ENCODE measurements around the gene TRAPPC3L.
"Not testable (repeated sequence)": the region's sequence is repeated elsewhere in the genome, so short reads cannot be mapped to it uniquely, and the experiment has no call there.

The TRAPPC3L gene

GRCh38 chr6:116513224-116513875, 32.1 kb downstream of the TRAPPC3L start:
- Histone ChIP-seq H3K36me3 (ENCODE audit: control insufficient read depth, insufficient read depth, low read length) (no peaks in the 10 kb centered on the region), H3K27ac (ENCODE audit: low read depth, low read length) (no peak overlapping the region), H3K4me1 (ENCODE audit: control insufficient read depth, insufficient read depth, low read length) (peaks cover 14% of the 10 kb centered on the region), H3K4me3 (ENCODE audit: low read depth, low read length) (no peak overlapping the region), H3K9me3 (ENCODE audit: control insufficient read depth, insufficient read depth, low read depth, low read length) (no peaks in the 10 kb centered on the region), H3K27me3 (ENCODE audit: control insufficient read depth, insufficient read depth, low read length) (no peaks in the 10 kb centered on the region), H3K9ac (ENCODE audit: low read length) (no peak overlapping the region)

GRCh38 chr6:116512734-116513133, 32.8 kb downstream of the TRAPPC3L start:
- Histone ChIP-seq H3K4me1 (ENCODE audit: control insufficient read depth, insufficient read depth, low read length) (peaks cover 14% of the 10 kb centered on the region), H3K27me3 (ENCODE audit: control insufficient read depth, insufficient read depth, low read length) (no peaks in the 10 kb centered on the region), H3K4me3 (ENCODE audit: low read depth, low read length) (no peak overlapping the region), H3K9me3 (ENCODE audit: control insufficient read depth, insufficient read depth, low read depth, low read length) (no peaks in the 10 kb centered on the region), H3K27ac (ENCODE audit: low read depth, low read length) (no peak overlapping the region), H3K36me3 (ENCODE audit: control insufficient read depth, insufficient read depth, low read length) (no peaks in the 10 kb centered on the region), H3K9ac (ENCODE audit: low read length) (no peak overlapping the region)

- Histone ChIP-seq H3K27ac (ENCODE audit: low read depth, low read length) (no peak overlapping the region; the same call in 1 of the 2 replicates), H3K9ac (ENCODE audit: low read length) (peak overlapping the region; percentile 5), H3K4me1 (ENCODE audit: control insufficient read depth, insufficient read depth, low read length) (peaks cover 14% of the 10 kb centered on the region), H3K36me3 (ENCODE audit: control insufficient read depth, insufficient read depth, low read length) (no peaks in the 10 kb centered on the region), H3K9me3 (ENCODE audit: control insufficient read depth, insufficient read depth, low read depth, low read length) (no peaks in the 10 kb centered on the region), H3K27me3 (ENCODE audit: control insufficient read depth, insufficient read depth, low read length) (no peaks in the 10 kb centered on the region), H3K4me3 (ENCODE audit: low read depth, low read length) (peak overlapping the region; percentile 5; the same call in 1 of the 2 replicates)
Measured at GRCh38 chr6:116512111-116512559, 33.3 kb downstream of the TRAPPC3L start.

GRCh38 chr6:116511424-116512110, 33.9 kb downstream of the TRAPPC3L start, which contains the start of gene CALHM5:
Gene CALHM5, plus strand, starts transcription at chr6:116511639. Its CDS starts 58 bp downstream, at chr6:116511697.
- H3K4me3 ChIP-seq (ENCODE audit: low read depth, low read length), result peak within 1 kb of the TSS; percentile 5; the same call in 1 of the 2 replicates

GRCh38 chr6:116508527-116508926, 37.0 kb downstream of the TRAPPC3L start:
- Histone ChIP-seq H3K4me1 (ENCODE audit: control insufficient read depth, insufficient read depth, low read length) (peaks cover 10% of the 10 kb centered on the region), H3K36me3 (ENCODE audit: control insufficient read depth, insufficient read depth, low read length) (no peaks in the 10 kb centered on the region), H3K27ac (ENCODE audit: low read depth, low read length) (no peak overlapping the region), H3K9me3 (ENCODE audit: control insufficient read depth, insufficient read depth, low read depth, low read length) (no peaks in the 10 kb centered on the region), H3K9ac (ENCODE audit: low read length) (no peak overlapping the region), H3K4me3 (ENCODE audit: low read depth, low read length) (no peak overlapping the region), H3K27me3 (ENCODE audit: control insufficient read depth, insufficient read depth, low read length) (no peaks in the 10 kb centered on the region)

More at GRCh38 chr6:116511424-116512110, 33.9 kb downstream of the TRAPPC3L start, which contains the start of gene CALHM5:
- H3K36me3 ChIP-seq (ENCODE audit: control insufficient read depth, insufficient read depth, low read length), result no peaks in the 10 kb centered on the region
- H3K27me3 ChIP-seq (ENCODE audit: control insufficient read depth, insufficient read depth, low read length), result no peaks in the 10 kb centered on the region
- no peak within 1 kb of the TSS; the same call in 1 of the 2 replicates for H3K27ac ChIP-seq (ENCODE audit: low read depth, low read length)
- no peaks in the 10 kb centered on the region for H3K9me3 ChIP-seq (ENCODE audit: control insufficient read depth, insufficient read depth, low read depth, low read length)
- H3K9ac ChIP-seq (ENCODE audit: low read length), result peak within 1 kb of the TSS; percentile 5
- peaks cover 14% of the 10 kb centered on the region for H3K4me1 ChIP-seq (ENCODE audit: control insufficient read depth, insufficient read depth, low read length)

- Histone ChIP-seq H3K4me1 (ENCODE audit: control insufficient read depth, insufficient read depth, low read length) (peaks cover 10% of the 10 kb centered on the region), H3K36me3 (ENCODE audit: control insufficient read depth, insufficient read depth, low read length) (no peaks in the 10 kb centered on the region), H3K27me3 (ENCODE audit: control insufficient read depth, insufficient read depth, low read length) (no peaks in the 10 kb centered on the region), H3K9ac (ENCODE audit: low read length) (no peak overlapping the region), H3K4me3 (ENCODE audit: low read depth, low read length) (no peak overlapping the region), H3K9me3 (ENCODE audit: control insufficient read depth, insufficient read depth, low read depth, low read length) (no peaks in the 10 kb centered on the region), H3K27ac (ENCODE audit: low read depth, low read length) (no peak overlapping the region)
Measured at GRCh38 chr6:116507324-116507723, 38.2 kb downstream of the TRAPPC3L start.

- no peaks in the 10 kb centered on the region for H3K27me3 ChIP-seq (ENCODE audit: control insufficient read depth, insufficient read depth, low read length)
- H3K4me3 ChIP-seq (ENCODE audit: low read depth, low read length), result no peak overlapping the region
- no peaks in the 10 kb centered on the region for H3K9me3 ChIP-seq (ENCODE audit: control insufficient read depth, insufficient read depth, low read depth, low read length)
- peaks cover 8% of the 10 kb centered on the region; the same call in 1 of the 2 replicates for H3K4me1 ChIP-seq (ENCODE audit: control insufficient read depth, insufficient read depth, low read length)
- H3K27ac ChIP-seq (ENCODE audit: low read depth, low read length), result no peak overlapping the region
- no peak overlapping the region for H3K9ac ChIP-seq (ENCODE audit: low read length)
- H3K36me3 ChIP-seq (ENCODE audit: control insufficient read depth, insufficient read depth, low read length), result no peaks in the 10 kb centered on the region
Measured at GRCh38 chr6:116500969-116501433, 44.5 kb downstream of the TRAPPC3L start.

- no peaks in the 10 kb centered on the region for H3K27me3 ChIP-seq (ENCODE audit: control insufficient read depth, insufficient read depth, low read length)
- peaks cover 8% of the 10 kb centered on the region; the same call in 1 of the 2 replicates for H3K4me1 ChIP-seq (ENCODE audit: control insufficient read depth, insufficient read depth, low read length)
- no peak overlapping the region for H3K4me3 ChIP-seq (ENCODE audit: low read depth, low read length)
- H3K27ac ChIP-seq (ENCODE audit: low read depth, low read length), result no peak overlapping the region
- H3K9ac ChIP-seq (ENCODE audit: low read length), result no peak overlapping the region
- H3K36me3 ChIP-seq (ENCODE audit: control insufficient read depth, insufficient read depth, low read length), result no peaks in the 10 kb centered on the region
- no peaks in the 10 kb centered on the region for H3K9me3 ChIP-seq (ENCODE audit: control insufficient read depth, insufficient read depth, low read depth, low read length)
Measured at GRCh38 chr6:116497113-116497676, 48.3 kb downstream of the TRAPPC3L start.

GRCh38 chr6:116495161-116495560, 50.3 kb downstream of the TRAPPC3L start:
- not testable (repeated sequence) for H3K36me3 ChIP-seq (ENCODE audit: control insufficient read depth, insufficient read depth, low read length); H3K27ac ChIP-seq (ENCODE audit: low read depth, low read length); H3K9me3 ChIP-seq (ENCODE audit: control insufficient read depth, insufficient read depth, low read depth, low read length); H3K9ac ChIP-seq (ENCODE audit: low read length); H3K27me3 ChIP-seq (ENCODE audit: control insufficient read depth, insufficient read depth, low read length); H3K4me3 ChIP-seq (ENCODE audit: low read depth, low read length); H3K4me1 ChIP-seq (ENCODE audit: control insufficient read depth, insufficient read depth, low read length)

GRCh38 chr6:116492331-116493067, 53.0 kb downstream of the TRAPPC3L start:
- Histone ChIP-seq H3K9me3 (ENCODE audit: control insufficient read depth, insufficient read depth, low read depth, low read length) (no peaks in the 10 kb centered on the region), H3K27me3 (ENCODE audit: control insufficient read depth, insufficient read depth, low read length) (no peaks in the 10 kb centered on the region), H3K9ac (ENCODE audit: low read length) (no peak overlapping the region), H3K27ac (ENCODE audit: low read depth, low read length) (no peak overlapping the region), H3K4me3 (ENCODE audit: low read depth, low read length) (no peak overlapping the region), H3K4me1 (ENCODE audit: control insufficient read depth, insufficient read depth, low read length) (no peaks in the 10 kb centered on the region), H3K36me3 (ENCODE audit: control insufficient read depth, insufficient read depth, low read length) (no peaks in the 10 kb centered on the region)
